HG03378 (cell line): ENCODE measurements around the gene AMACR.

Source experiments
- ATAC-seq: cut with Tn5 transposase; IDR thresholded peaks from one replicate; pipeline ENCODE4 v1.9.1; 2021; ENCODE audit warnings: mild to moderate bottlenecking, moderate library complexity; ENCODE audit not compliant: unreplicated experiment

AMACR gene

DNA sequence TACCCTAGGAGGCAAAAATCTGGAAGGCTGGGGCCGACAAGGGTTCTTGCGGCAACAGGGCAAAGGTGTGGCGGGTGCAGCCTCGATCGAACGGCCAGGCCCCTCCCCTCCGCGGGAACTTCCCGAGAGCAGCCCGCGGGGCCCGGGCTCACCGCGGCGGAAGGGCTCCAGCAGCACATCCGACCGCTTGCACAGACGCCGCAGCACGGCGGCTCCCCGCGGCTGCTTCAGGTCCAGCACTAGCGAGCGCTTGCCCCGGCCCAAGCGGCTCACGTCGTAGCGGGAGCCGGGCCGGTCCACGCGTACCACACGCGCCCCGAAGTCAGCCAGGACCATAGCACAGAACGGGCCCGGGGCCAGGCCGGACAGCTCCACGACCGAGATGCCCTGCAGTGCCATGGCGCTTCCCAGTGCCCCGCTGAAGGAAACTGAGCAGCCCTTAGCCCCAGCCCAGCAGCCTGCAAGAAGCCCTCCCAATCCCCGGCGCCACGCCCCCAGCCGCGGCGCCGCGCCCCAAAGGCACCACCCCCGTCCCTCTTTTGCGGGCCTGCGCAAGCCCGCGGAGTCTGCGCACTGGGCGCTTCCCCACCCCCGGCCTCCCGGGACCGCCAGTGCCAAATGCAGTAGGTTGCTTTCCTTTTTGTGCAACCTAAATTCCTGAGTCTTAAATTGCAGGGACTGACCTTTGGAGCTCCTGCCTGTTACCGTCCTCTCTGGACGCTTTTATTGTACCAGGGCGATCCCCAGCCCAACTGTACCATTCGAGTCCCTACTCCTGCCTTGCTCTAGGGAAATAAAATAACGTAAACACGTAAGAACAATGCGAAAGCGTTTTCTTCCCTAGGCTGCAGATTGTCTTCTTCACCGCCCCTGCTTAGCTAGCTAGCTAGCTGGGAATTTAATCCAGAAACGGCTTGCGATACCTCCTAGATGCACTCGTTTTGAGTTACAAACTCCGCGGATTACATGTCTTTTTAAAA lies at the start of gene AMACR:
AMACR (minus strand) TSS at position 430 of the 980 bp plus-strand sequence; CDS start at position 399, 31 bp downstream.
- peak; percentile 84 for ATAC-seq

- no peak for ATAC-seq
Observed at GRCh38 chr5:34057569-34057968, 49.7 kb upstream of the AMACR start.

DNA sequence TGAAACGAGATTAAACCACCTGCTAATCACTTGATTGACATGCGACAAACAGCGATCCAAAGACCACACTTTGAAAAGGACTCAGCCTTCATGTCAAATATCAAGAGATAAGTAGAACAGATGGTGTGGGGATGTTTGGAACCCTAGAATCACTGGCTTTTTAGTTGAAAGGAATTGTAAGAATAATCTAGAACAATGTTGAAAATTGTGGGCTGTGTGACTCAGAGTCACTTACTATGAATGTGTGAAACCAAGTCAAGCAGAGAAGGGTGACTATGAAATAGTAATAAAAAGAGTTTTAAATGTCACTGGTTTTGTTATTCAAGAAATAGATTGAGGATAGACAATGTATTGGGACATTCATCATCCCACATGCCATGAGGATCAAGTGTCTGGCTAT lies 49.3 kb upstream of the AMACR start:
- no peak for ATAC-seq

- no peak for ATAC-seq
Observed at GRCh38 chr5:34055667-34056066, 47.8 kb upstream of the AMACR start.

- no peak for ATAC-seq
Observed at GRCh38 chr5:34054400-34054729, 46.5 kb upstream of the AMACR start.

DNA sequence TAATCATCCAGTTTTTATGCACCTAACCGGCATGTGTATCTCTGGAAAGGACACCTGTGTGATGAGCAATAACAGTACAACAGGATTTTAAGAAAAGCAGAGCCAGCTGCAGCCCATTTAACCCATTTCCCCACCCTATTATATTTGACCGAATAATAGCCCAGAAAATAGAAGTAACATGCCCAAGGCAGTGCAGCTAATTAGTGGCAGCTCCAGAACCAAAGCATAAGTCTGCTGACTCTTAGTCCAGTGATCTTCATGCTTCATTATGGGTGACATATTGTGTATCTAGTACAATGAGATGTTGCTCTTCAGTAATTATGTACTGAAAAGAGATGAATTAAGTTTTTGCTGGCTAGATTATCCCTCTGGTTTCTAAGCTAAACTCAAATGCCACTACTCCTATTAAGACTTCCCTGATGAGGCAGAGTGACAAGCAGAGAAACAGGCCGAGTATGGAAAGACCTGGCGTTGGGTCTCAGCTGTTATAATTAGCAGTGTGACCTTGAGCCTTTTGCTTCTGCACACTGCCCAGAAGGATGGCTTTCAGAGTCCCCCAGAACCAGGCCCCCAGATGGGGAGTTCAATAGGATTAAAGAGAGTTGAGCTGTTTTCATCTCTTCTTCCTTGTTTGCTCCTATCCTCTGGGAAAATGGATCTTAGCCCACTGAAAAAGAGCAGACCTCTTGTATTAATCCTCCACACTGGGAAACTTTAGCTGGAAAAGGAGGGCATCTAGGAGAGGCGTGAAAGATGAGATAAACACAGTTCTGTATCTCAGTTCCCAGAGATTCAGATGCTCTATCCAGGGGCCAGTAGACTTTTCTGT lies 45.9 kb upstream of the AMACR start:
- no peak for ATAC-seq

DNA sequence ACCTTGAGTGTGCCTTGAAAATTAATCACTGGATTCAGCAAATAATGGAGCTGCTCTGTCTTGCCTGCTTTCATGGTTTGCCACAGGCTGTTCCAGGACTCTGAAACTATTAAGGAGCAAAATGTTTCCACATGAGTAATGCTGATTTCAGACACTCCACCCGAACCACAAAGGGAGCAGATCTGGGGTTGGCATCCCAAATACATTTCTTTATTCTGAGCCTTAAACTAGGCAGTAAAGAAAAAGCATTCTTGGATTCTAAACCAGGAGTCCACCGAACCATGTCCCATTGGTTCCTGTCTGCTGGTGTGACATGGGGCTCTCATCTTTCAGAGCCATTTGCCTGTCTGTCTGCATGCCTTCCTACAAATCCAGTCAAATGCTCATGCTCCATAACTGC lies 45.3 kb upstream of the AMACR start:
- no peak for ATAC-seq

- no peak for ATAC-seq
Observed at GRCh38 chr5:34051374-34051980, 43.6 kb upstream of the AMACR start.

DNA sequence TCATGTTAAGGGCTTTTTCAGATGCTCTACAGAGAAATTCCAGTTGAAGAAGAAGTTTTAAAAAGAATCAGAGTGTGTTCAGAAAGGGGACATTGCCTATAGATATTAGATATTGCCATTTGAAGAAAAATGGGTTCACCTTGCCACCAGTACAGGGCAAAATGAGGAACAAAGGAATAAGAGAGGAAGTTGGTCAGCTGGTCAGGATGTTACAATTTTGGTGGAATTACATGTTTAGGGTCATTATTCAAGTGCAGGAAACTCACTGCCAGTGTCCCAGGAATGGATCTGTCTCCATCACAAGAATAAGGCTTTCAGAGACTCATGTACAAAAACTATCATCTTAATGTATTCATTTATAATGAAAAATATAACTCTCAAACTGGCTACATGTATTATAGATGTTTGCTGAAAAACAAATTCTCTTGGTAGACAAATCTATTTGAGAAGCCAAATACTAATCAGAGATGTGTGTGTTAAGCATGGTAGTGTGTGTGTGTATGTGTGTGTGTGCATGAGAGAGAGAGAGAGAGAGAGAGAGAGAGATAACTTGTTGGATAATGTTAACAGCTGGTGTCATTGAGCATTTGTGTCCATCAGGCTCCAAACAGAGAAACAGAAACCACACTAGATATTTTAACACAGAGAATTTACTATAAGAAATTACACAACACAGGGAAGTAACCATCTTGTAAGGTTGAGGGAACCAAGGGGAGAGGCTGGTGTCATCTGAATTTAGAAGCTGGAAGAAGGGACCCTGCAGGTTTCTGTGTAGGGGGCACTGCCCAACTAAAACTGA lies 40.1 kb upstream of the AMACR start:
- no peak for ATAC-seq

- ATAC-seq, result no peak
Observed at GRCh38 chr5:34047143-34047542, 39.3 kb upstream of the AMACR start.

DNA sequence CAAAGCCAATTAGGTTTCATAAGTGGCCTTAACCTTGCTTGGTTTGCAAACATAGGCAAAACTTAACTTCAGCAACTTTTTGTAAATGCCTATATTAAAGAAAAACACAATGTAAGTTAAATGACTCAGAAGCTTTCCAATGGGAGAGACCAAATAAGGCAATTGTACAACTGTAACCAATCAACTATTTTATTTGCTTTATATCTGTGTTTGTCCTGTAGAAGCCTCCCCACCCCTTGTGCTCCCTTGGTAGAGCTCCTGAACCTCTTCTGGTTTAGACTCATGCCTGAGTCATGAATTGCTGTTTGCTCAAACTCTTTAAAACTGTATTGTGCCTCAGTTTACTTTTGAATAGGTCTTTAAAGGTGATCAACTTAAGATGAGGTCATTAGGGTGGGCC lies 38.1 kb upstream of the AMACR start:
- no peak for ATAC-seq

GRCh38 chr5:34045023-34045422 lies 37.2 kb upstream of the AMACR start:
- ATAC-seq, result no peak

- no peak for ATAC-seq
Observed at GRCh38 chr5:34043099-34043876, 35.4 kb upstream of the AMACR start, which contains the start of gene C1QTNF3. Gene C1QTNF3, minus strand, starts transcription at chr5:34043213. Its CDS starts 88 bp downstream, at chr5:34043125.

GRCh38 chr5:34042321-34042720 lies 34.5 kb upstream of the AMACR start:
- no peak for ATAC-seq

GRCh38 chr5:34041247-34041972 lies 33.6 kb upstream of the AMACR start:
- ATAC-seq, result peak; percentile 42

DNA sequence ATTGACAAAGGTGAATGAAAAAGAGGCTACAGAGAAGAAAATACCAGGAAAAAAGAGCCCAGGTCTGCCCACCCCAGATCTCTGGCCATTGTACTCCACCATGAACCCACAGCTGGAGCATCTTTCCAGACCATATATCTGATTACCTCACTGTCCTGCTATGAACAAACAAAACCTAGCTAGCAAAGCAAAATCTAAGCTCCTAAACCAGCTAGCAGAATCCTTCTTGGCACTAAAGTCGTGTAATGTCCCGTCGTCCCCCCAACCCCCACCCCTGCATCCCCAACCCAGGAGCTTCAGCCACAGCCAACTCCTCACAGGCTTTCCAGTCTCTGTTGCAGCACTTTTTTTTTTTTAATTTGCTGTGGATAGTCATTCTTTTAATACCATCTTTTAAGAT lies 32.6 kb upstream of the AMACR start:
- ATAC-seq, result no peak

DNA sequence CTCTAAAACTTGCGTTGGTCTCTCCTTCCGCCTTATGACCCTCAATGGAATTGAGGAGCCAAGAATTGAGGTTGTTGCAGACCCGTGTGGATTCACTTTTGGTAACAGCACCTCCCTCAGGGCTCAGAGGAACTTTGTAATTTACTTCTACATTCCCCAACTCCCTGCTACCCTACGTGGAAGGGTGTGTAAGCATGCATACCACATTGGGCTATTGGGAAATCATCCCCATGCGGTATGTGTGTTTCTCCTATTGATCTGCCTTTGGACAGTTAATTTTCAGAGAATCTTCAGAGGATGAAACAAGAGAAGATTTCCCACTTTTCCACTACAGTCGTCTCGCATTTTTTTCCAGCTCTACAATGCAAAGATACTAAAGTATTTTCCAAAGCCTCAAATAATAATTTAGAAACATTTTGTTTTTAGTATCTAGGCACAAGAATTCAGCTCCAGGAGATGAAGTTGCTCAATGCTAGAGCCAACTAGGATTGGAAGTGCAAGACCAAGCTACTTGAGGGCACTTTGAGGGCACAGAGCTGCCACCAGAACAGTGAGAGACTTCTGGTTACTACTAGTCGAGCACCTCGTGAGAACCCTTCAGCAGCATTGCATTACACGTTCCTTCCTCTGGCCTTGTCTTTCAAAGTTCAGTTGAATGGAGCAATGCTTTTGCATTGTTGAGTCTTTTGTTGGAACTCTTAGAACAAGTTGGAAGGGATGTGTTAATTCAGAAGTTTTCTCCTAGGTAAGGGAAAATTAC lies 31.7 kb upstream of the AMACR start:
- no peak for ATAC-seq

DNA sequence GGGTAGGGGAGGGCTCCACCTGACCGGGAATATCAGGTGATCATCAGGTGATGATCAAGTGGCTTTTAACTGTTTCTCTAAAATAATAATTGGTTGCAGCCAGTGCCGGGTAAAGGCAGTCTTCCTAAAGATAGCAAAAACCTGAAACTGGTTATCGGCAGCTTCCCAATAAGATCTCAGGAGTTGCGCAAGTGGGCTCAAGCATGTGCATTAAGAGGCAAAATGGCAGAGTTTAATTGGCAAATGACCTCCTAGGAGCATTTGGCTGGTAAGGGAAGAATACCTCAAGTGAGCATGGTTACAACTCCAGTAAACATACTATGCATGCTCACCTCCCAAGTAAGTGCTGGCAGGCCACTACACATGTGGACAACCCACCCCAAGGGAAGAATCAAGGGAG lies 31.0 kb upstream of the AMACR start:
- ATAC-seq, result no peak
